ENCODE results near the gene TRAM2.
A peak's percentile ranks its signal among the peaks of the same experiment; 100 is the strongest.

TRAM2 gene

GRCh38 chr6:52547647-52548352, 29.1 kb downstream of the TRAM2 start:
- Histone ChIP-seq H3K9ac (ENCODE audit: low read length) (no peak overlapping the region), H3K27me3 (ENCODE audit: control insufficient read depth, insufficient read depth, low read length) (no peaks in the 10 kb centered on the region), H3K27ac (ENCODE audit: low read depth, low read length) (no peak overlapping the region), H3K4me1 (ENCODE audit: control insufficient read depth, insufficient read depth, low read length) (peaks cover 34% of the 10 kb centered on the region), H3K36me3 (ENCODE audit: control insufficient read depth, insufficient read depth, low read length) (no peaks in the 10 kb centered on the region), H3K4me3 (ENCODE audit: low read length) (no peak overlapping the region)

GRCh38 chr6:52546678-52547077, 30.2 kb downstream of the TRAM2 start:
- Histone ChIP-seq H3K27ac (ENCODE audit: low read depth, low read length) (no peak overlapping the region), H3K36me3 (ENCODE audit: control insufficient read depth, insufficient read depth, low read length) (no peaks in the 10 kb centered on the region), H3K27me3 (ENCODE audit: control insufficient read depth, insufficient read depth, low read length) (no peaks in the 10 kb centered on the region), H3K9ac (ENCODE audit: low read length) (no peak overlapping the region), H3K4me3 (ENCODE audit: low read length) (no peak overlapping the region), H3K4me1 (ENCODE audit: control insufficient read depth, insufficient read depth, low read length) (peaks cover 26% of the 10 kb centered on the region)

GRCh38 chr6:52546192-52546591, 30.7 kb downstream of the TRAM2 start:
- Histone ChIP-seq H3K27me3 (ENCODE audit: control insufficient read depth, insufficient read depth, low read length) (no peaks in the 10 kb centered on the region), H3K9ac (ENCODE audit: low read length) (no peak overlapping the region), H3K36me3 (ENCODE audit: control insufficient read depth, insufficient read depth, low read length) (no peaks in the 10 kb centered on the region), H3K4me3 (ENCODE audit: low read length) (no peak overlapping the region), H3K27ac (ENCODE audit: low read depth, low read length) (no peak overlapping the region), H3K4me1 (ENCODE audit: control insufficient read depth, insufficient read depth, low read length) (peaks cover 22% of the 10 kb centered on the region)

GRCh38 chr6:52545406-52546119, 31.3 kb downstream of the TRAM2 start:
- Histone ChIP-seq H3K9ac (ENCODE audit: low read length) (no peak overlapping the region), H3K4me3 (ENCODE audit: low read length) (no peak overlapping the region), H3K27ac (ENCODE audit: low read depth, low read length) (no peak overlapping the region), H3K36me3 (ENCODE audit: control insufficient read depth, insufficient read depth, low read length) (no peaks in the 10 kb centered on the region), H3K4me1 (ENCODE audit: control insufficient read depth, insufficient read depth, low read length) (peaks cover 22% of the 10 kb centered on the region), H3K27me3 (ENCODE audit: control insufficient read depth, insufficient read depth, low read length) (no peaks in the 10 kb centered on the region)

- peaks cover 22% of the 10 kb centered on the region for H3K4me1 ChIP-seq (ENCODE audit: control insufficient read depth, insufficient read depth, low read length)
- H3K27ac ChIP-seq (ENCODE audit: low read depth, low read length), result no peak overlapping the region
- H3K36me3 ChIP-seq (ENCODE audit: control insufficient read depth, insufficient read depth, low read length), result no peaks in the 10 kb centered on the region
- no peak overlapping the region for H3K9ac ChIP-seq (ENCODE audit: low read length)
- H3K4me3 ChIP-seq (ENCODE audit: low read length), result no peak overlapping the region
- H3K27me3 ChIP-seq (ENCODE audit: control insufficient read depth, insufficient read depth, low read length), result no peaks in the 10 kb centered on the region
Observed at GRCh38 chr6:52544602-52545405, 32.1 kb downstream of the TRAM2 start.

- no peaks in the 10 kb centered on the region for H3K27me3 ChIP-seq (ENCODE audit: control insufficient read depth, insufficient read depth, low read length)
- H3K4me1 ChIP-seq (ENCODE audit: control insufficient read depth, insufficient read depth, low read length), result peaks cover 22% of the 10 kb centered on the region
- no peak overlapping the region for H3K9ac ChIP-seq (ENCODE audit: low read length)
- no peaks in the 10 kb centered on the region for H3K36me3 ChIP-seq (ENCODE audit: control insufficient read depth, insufficient read depth, low read length)
- no peak overlapping the region for H3K4me3 ChIP-seq (ENCODE audit: low read length)
- H3K27ac ChIP-seq (ENCODE audit: low read depth, low read length), result no peak overlapping the region
Observed at GRCh38 chr6:52543729-52544601, 32.9 kb downstream of the TRAM2 start.

- no peaks in the 10 kb centered on the region for H3K27me3 ChIP-seq (ENCODE audit: control insufficient read depth, insufficient read depth, low read length)
- H3K27ac ChIP-seq (ENCODE audit: low read depth, low read length), result no peak overlapping the region
Observed at GRCh38 chr6:52543262-52543661, 33.6 kb downstream of the TRAM2 start.

GRCh38 chr6:52541135-52541534, 35.7 kb downstream of the TRAM2 start:
- Histone ChIP-seq H3K4me1 (ENCODE audit: control insufficient read depth, insufficient read depth, low read length) (peaks cover 25% of the 10 kb centered on the region), H3K27ac (ENCODE audit: low read depth, low read length) (no peak overlapping the region), H3K9ac (ENCODE audit: low read length) (no peak overlapping the region), H3K4me3 (ENCODE audit: low read length) (no peak overlapping the region), H3K27me3 (ENCODE audit: control insufficient read depth, insufficient read depth, low read length) (no peaks in the 10 kb centered on the region), H3K36me3 (ENCODE audit: control insufficient read depth, insufficient read depth, low read length) (no peaks in the 10 kb centered on the region)

More at GRCh38 chr6:52543262-52543661, 33.6 kb downstream of the TRAM2 start:
- H3K4me1 ChIP-seq (ENCODE audit: control insufficient read depth, insufficient read depth, low read length), result peaks cover 26% of the 10 kb centered on the region
- H3K4me3 ChIP-seq (ENCODE audit: low read length), result no peak overlapping the region
- H3K36me3 ChIP-seq (ENCODE audit: control insufficient read depth, insufficient read depth, low read length), result no peaks in the 10 kb centered on the region
- H3K9ac ChIP-seq (ENCODE audit: low read length), result no peak overlapping the region

- no peak overlapping the region for H3K9ac ChIP-seq (ENCODE audit: low read length)
- no peaks in the 10 kb centered on the region for H3K36me3 ChIP-seq (ENCODE audit: control insufficient read depth, insufficient read depth, low read length)
- peak overlapping the region; percentile 26 for H3K27ac ChIP-seq (ENCODE audit: low read depth, low read length)
- no peaks in the 10 kb centered on the region for H3K27me3 ChIP-seq (ENCODE audit: control insufficient read depth, insufficient read depth, low read length)
- H3K4me1 ChIP-seq (ENCODE audit: control insufficient read depth, insufficient read depth, low read length), result peaks cover 24% of the 10 kb centered on the region
- peak overlapping the region; percentile 0 for H3K4me3 ChIP-seq (ENCODE audit: low read length)
Observed at GRCh38 chr6:52540286-52540902, 36.5 kb downstream of the TRAM2 start.

- Histone ChIP-seq H3K4me3 (ENCODE audit: low read length) (no peak overlapping the region), H3K36me3 (ENCODE audit: control insufficient read depth, insufficient read depth, low read length) (peaks cover 6% of the 10 kb centered on the region), H3K9ac (ENCODE audit: low read length) (no peak overlapping the region), H3K4me1 (ENCODE audit: control insufficient read depth, insufficient read depth, low read length) (peaks cover 22% of the 10 kb centered on the region), H3K27me3 (ENCODE audit: control insufficient read depth, insufficient read depth, low read length) (no peaks in the 10 kb centered on the region), H3K27ac (ENCODE audit: low read depth, low read length) (no peak overlapping the region)
Observed at GRCh38 chr6:52539607-52540006, 37.3 kb downstream of the TRAM2 start.

GRCh38 chr6:52538901-52539354, 37.9 kb downstream of the TRAM2 start:
- no peaks in the 10 kb centered on the region for H3K27me3 ChIP-seq (ENCODE audit: control insufficient read depth, insufficient read depth, low read length)
- H3K4me1 ChIP-seq (ENCODE audit: control insufficient read depth, insufficient read depth, low read length), result peaks cover 17% of the 10 kb centered on the region
- H3K27ac ChIP-seq (ENCODE audit: low read depth, low read length), result no peak overlapping the region
- peaks cover 7% of the 10 kb centered on the region for H3K36me3 ChIP-seq (ENCODE audit: control insufficient read depth, insufficient read depth, low read length)
- no peak overlapping the region for H3K9ac ChIP-seq (ENCODE audit: low read length)
- H3K4me3 ChIP-seq (ENCODE audit: low read length), result no peak overlapping the region

Measured in rectal smooth muscle tissue (tissue), 1 donor.